ENCODE results near the gene MCHR1. TPM values are rescaled to one million over a fixed set of nuclear protein-coding genes. Genes with fewer than 3 reads are reported as not detected.

Gene MCHR1
- total and polyA plus RNA-seq, 9 of the 15 experiments (the other 6 are each of a cell fraction or from before 2014, with no cell fraction given), result 0.03 to 0.50 TPM; not detected in 7

DNA sequence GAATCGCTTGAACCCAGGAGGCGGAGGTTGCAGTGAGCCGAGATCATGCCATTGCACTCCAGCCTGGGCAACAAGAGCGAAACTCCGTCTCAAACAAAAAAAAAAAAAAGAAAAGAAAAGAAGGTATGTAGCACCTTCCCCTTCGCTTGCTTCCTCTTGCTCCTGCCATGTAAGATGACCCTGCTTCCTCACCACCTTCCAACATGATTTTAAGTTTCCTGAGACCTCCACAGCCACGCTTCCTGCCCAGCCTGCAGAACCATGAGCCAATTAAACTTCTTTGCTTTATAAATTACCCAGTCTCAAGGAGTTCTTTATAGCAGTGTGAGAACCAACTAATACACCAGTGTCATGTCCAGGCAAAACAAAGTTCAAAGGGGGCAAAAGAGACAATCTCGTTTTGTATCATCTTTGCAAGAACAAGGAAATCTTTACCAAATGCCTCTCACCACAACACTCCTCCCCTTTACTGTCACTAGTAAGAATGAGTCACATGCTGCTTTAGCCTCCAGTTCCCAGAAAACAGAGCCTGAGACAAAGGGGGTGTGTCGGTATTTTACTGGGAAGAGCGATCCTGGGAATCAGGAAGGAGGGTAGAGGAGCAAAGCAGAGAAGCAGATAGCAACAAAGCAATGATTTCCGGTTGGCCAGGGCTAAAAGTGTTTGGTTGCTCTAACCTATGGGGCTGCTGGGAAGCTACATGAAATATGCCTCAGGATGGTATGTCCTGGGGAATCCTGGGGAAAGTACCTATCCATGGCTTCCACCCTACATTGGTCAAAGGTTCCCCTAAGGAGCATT, 10.5 kb upstream of the MCHR1 start (continued):
- TF ChIP-seq, protein P1, sequence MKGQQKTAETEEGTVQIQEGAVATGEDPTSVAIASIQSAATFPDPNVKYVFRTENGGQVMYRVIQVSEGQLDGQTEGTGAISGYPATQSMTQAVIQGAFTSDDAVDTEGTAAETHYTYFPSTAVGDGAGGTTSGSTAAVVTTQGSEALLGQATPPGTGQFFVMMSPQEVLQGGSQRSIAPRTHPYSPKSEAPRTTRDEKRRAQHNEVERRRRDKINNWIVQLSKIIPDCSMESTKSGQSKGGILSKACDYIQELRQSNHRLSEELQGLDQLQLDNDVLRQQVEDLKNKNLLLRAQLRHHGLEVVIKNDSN (CRISPR knock-in tag; IDR thresholded peaks at IDR 0.05), result peak; percentile 75
- TF ChIP-seq NFRKB (IDR thresholded peaks at IDR 0.05; ENCODE audit: low read depth) (no peak), ILF3 (IDR thresholded peaks at IDR 0.05; ENCODE audit: borderline replicate concordance) (no peak), SOX6 (IDR thresholded peaks at IDR 0.05) (peak; percentile 35; the same call in 1 of the 2 replicates), ZFPM2 (CRISPR knock-in tag; IDR thresholded peaks at IDR 0.05) (no peak), GATAD2B (IDR thresholded peaks at IDR 0.05; ENCODE audit: borderline replicate concordance) (no peak), ZFP1 (CRISPR knock-in tag; IDR thresholded peaks at IDR 0.05) (no peak), JUN (IDR thresholded peaks at IDR 0.05; ENCODE audit: borderline replicate concordance, low read depth, low read length) (peak; percentile 44; the same call in 1 of the 2 replicates), JUN (CRISPR knock-in tag; IDR thresholded peaks at IDR 0.05; ENCODE audit: borderline replicate concordance) (no peak), BRD9 (IDR thresholded peaks at IDR 0.05; ENCODE audit: low read depth, partially characterized antibody) (no peak)
- TF ChIP-seq, protein P2, sequence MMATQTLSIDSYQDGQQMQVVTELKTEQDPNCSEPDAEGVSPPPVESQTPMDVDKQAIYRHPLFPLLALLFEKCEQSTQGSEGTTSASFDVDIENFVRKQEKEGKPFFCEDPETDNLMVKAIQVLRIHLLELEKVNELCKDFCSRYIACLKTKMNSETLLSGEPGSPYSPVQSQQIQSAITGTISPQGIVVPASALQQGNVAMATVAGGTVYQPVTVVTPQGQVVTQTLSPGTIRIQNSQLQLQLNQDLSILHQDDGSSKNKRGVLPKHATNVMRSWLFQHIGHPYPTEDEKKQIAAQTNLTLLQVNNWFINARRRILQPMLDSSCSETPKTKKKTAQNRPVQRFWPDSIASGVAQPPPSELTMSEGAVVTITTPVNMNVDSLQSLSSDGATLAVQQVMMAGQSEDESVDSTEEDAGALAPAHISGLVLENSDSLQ (IDR thresholded peaks at IDR 0.05), result no peak
- TF ChIP-seq, protein P3, sequence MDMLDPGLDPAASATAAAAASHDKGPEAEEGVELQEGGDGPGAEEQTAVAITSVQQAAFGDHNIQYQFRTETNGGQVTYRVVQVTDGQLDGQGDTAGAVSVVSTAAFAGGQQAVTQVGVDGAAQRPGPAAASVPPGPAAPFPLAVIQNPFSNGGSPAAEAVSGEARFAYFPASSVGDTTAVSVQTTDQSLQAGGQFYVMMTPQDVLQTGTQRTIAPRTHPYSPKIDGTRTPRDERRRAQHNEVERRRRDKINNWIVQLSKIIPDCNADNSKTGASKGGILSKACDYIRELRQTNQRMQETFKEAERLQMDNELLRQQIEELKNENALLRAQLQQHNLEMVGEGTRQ (CRISPR knock-in tag; IDR thresholded peaks at IDR 0.05), result peak; percentile 56; the same call in 1 of the 2 replicates
- TF ChIP-seq, protein P4, sequence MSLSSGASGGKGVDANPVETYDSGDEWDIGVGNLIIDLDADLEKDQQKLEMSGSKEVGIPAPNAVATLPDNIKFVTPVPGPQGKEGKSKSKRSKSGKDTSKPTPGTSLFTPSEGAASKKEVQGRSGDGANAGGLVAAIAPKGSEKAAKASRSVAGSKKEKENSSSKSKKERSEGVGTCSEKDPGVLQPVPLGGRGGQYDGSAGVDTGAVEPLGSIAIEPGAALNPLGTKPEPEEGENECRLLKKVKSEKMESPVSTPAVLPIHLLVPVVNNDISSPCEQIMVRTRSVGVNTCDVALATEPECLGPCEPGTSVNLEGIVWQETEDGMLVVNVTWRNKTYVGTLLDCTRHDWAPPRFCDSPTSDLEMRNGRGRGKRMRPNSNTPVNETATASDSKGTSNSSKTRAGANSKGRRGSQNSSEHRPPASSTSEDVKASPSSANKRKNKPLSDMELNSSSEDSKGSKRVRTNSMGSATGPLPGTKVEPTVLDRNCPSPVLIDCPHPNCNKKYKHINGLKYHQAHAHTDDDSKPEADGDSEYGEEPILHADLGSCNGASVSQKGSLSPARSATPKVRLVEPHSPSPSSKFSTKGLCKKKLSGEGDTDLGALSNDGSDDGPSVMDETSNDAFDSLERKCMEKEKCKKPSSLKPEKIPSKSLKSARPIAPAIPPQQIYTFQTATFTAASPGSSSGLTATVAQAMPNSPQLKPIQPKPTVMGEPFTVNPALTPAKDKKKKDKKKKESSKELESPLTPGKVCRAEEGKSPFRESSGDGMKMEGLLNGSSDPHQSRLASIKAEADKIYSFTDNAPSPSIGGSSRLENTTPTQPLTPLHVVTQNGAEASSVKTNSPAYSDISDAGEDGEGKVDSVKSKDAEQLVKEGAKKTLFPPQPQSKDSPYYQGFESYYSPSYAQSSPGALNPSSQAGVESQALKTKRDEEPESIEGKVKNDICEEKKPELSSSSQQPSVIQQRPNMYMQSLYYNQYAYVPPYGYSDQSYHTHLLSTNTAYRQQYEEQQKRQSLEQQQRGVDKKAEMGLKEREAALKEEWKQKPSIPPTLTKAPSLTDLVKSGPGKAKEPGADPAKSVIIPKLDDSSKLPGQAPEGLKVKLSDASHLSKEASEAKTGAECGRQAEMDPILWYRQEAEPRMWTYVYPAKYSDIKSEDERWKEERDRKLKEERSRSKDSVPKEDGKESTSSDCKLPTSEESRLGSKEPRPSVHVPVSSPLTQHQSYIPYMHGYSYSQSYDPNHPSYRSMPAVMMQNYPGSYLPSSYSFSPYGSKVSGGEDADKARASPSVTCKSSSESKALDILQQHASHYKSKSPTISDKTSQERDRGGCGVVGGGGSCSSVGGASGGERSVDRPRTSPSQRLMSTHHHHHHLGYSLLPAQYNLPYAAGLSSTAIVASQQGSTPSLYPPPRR (CRISPR knock-in tag; IDR thresholded peaks at IDR 0.05; ENCODE audit: borderline replicate concordance), result no peak
- TF ChIP-seq, protein P5, sequence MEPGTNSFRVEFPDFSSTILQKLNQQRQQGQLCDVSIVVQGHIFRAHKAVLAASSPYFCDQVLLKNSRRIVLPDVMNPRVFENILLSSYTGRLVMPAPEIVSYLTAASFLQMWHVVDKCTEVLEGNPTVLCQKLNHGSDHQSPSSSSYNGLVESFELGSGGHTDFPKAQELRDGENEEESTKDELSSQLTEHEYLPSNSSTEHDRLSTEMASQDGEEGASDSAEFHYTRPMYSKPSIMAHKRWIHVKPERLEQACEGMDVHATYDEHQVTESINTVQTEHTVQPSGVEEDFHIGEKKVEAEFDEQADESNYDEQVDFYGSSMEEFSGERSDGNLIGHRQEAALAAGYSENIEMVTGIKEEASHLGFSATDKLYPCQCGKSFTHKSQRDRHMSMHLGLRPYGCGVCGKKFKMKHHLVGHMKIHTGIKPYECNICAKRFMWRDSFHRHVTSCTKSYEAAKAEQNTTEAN (CRISPR knock-in tag; IDR thresholded peaks at IDR 0.05), result no peak

Data from K562 (cell line).